ENCODE data around the gene ADGRV1.

ADGRV1 gene

GRCh38 chr5:91111473-91112238 lies 553.1 kb downstream of the ADGRV1 start:
- no peak for DNase-seq (ENCODE audit: low read depth in 3 of 3)

- DNase-seq (ENCODE audit: low read depth in 3 of 3): no peak
Measured at GRCh38 chr5:91114658-91115057, 556.1 kb downstream of the ADGRV1 start.

- DNase-seq (ENCODE audit: low read depth in 3 of 3): no peak
Measured at GRCh38 chr5:91118354-91118753, 559.8 kb downstream of the ADGRV1 start.

- no peak for DNase-seq (ENCODE audit: low read depth in 3 of 3)
Measured at GRCh38 chr5:91118796-91119195, 560.2 kb downstream of the ADGRV1 start.

GRCh38 chr5:91119217-91119616 lies 560.6 kb downstream of the ADGRV1 start:
- no peak for DNase-seq (ENCODE audit: low read depth in 3 of 3)

- DNase-seq (ENCODE audit: low read depth in 3 of 3): no peak
Measured at GRCh38 chr5:91119981-91120850, 561.6 kb downstream of the ADGRV1 start.

- no peak for DNase-seq (ENCODE audit: low read depth in 3 of 3)
Measured at GRCh38 chr5:91121347-91121993, 562.9 kb downstream of the ADGRV1 start.

- no peak for DNase-seq (ENCODE audit: low read depth in 3 of 3)
Measured at GRCh38 chr5:91122651-91123050, 564.1 kb downstream of the ADGRV1 start.

- no peak for DNase-seq (ENCODE audit: low read depth in 3 of 3)
Measured at GRCh38 chr5:91123291-91123690, 564.7 kb downstream of the ADGRV1 start.

GRCh38 chr5:91123901-91124300 lies 565.3 kb downstream of the ADGRV1 start:
- DNase-seq (ENCODE audit: low read depth in 3 of 3): no peak

GRCh38 chr5:91125916-91126315 lies 567.3 kb downstream of the ADGRV1 start:
- DNase-seq (ENCODE audit: low read depth in 3 of 3): no peak

GRCh38 chr5:91126448-91126847 lies 567.9 kb downstream of the ADGRV1 start:
- DNase-seq (ENCODE audit: low read depth in 3 of 3): no peak

- no peak for DNase-seq (ENCODE audit: low read depth in 3 of 3)
Measured at GRCh38 chr5:91126888-91127287, 568.3 kb downstream of the ADGRV1 start.

- DNase-seq (ENCODE audit: low read depth in 3 of 3): no peak
Measured at GRCh38 chr5:91127456-91128081, 569.0 kb downstream of the ADGRV1 start.

GRCh38 chr5:91128604-91129003 lies 570.0 kb downstream of the ADGRV1 start:
- no peak for DNase-seq (ENCODE audit: low read depth in 3 of 3)

- DNase-seq (ENCODE audit: low read depth in 3 of 3): no peak
Measured at GRCh38 chr5:91129748-91130147, 571.2 kb downstream of the ADGRV1 start.

- no peak for DNase-seq (ENCODE audit: low read depth in 3 of 3)
Measured at GRCh38 chr5:91130759-91131158, 572.2 kb downstream of the ADGRV1 start.

- DNase-seq (ENCODE audit: low read depth in 3 of 3): no peak
Measured at GRCh38 chr5:91132550-91132949, 574.0 kb downstream of the ADGRV1 start.

- no peak for DNase-seq (ENCODE audit: low read depth in 3 of 3)
Measured at GRCh38 chr5:91133183-91133582, 574.6 kb downstream of the ADGRV1 start.

- DNase-seq (ENCODE audit: low read depth in 3 of 3): no peak
Measured at GRCh38 chr5:91135475-91136248, 577.1 kb downstream of the ADGRV1 start.

GRCh38 chr5:91136271-91136670 lies 577.7 kb downstream of the ADGRV1 start:
- DNase-seq (ENCODE audit: low read depth in 3 of 3): no peak

All from stimulated activated CD4-positive, alpha-beta T cell treated with anti-CD3 and anti-CD28 coated beads, TNF-alpha, amount 100 ng/mL, for 48 hours (primary cell).